Measurements from ENCODE around the gene RNASEH2C. TPM values are rescaled to one million over a fixed set of nuclear protein-coding genes. Genes with fewer than 3 reads are reported as not detected.
"Not testable (repeated sequence)": the region's sequence is repeated elsewhere in the genome, so short reads cannot be mapped to it uniquely, and the experiment has no call there.

Gene RNASEH2C
- polyA plus RNA-seq, 1 experiment = 14.2 TPM

DNA sequence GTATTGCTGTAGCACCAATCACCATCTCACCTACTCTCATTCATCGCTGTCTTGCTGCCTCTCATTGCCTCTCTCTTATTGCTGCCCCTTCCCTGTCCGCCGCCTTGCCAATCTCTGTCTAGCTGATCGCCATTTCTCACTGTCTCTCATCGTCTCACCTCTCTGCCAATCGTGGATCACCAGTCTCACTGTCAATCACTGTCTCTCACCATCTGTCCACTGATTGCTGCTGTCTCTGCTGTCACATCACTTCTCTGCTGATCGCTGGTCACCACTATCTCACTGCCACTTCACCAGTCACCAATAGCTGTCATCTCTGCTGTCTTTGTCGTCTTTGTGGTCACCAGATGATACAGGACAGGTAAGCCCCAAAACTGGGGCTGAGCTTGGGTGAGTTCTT lies 20.6 kb upstream of the RNASEH2C start:
- ChIA-PET CTCF (interaction anchor here (1.1 kb wide), 1 partner anchor 29 kb away, joined by 3 read pairs; the partner anchor contains the start of gene KAT5), POLR2A (no interaction called here)
- no peak overlapping the region for H3K4me3 ChIP-seq (ENCODE audit: low read depth, low read length)
- H3K9me3 ChIP-seq (ENCODE audit: control insufficient read depth, insufficient read depth, low read length) = peaks cover 6% of the 10 kb centered on the region; the same call in 1 of the 2 replicates
- no peak for DNase-seq (ENCODE audit: low read depth, low spot score)
- H3K27ac ChIP-seq (ENCODE audit: low read depth, low read length) = no peak overlapping the region
- TF ChIP-seq, protein P1, sequence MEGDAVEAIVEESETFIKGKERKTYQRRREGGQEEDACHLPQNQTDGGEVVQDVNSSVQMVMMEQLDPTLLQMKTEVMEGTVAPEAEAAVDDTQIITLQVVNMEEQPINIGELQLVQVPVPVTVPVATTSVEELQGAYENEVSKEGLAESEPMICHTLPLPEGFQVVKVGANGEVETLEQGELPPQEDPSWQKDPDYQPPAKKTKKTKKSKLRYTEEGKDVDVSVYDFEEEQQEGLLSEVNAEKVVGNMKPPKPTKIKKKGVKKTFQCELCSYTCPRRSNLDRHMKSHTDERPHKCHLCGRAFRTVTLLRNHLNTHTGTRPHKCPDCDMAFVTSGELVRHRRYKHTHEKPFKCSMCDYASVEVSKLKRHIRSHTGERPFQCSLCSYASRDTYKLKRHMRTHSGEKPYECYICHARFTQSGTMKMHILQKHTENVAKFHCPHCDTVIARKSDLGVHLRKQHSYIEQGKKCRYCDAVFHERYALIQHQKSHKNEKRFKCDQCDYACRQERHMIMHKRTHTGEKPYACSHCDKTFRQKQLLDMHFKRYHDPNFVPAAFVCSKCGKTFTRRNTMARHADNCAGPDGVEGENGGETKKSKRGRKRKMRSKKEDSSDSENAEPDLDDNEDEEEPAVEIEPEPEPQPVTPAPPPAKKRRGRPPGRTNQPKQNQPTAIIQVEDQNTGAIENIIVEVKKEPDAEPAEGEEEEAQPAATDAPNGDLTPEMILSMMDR (IDR thresholded peaks at IDR 0.05; ENCODE audit: low read depth, low read length) = no peak
- H3K27me3 ChIP-seq (ENCODE audit: control insufficient read depth, insufficient read depth, low read length) = peaks cover 10% of the 10 kb centered on the region

DNA sequence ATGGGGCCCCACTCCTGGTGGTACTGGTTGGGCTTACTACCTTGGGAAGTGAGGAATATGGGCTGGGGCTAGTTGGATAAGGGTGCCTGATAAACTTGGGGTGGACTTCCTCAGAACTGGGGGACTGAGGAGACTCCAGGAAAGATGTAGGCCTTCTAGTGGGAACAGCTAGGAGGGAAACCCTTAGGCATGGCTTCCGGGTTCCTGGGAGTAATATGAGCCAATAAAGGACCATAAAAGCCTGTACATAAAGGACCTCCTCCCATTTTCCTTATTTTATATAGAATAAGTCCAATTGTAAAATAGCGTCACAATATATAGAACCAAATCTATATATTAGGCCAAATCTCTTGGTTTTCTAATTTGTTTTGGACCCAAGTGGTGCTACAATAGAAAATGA lies 18.4 kb upstream of the RNASEH2C start:
- TF ChIP-seq, protein P1 (IDR thresholded peaks at IDR 0.05; ENCODE audit: low read depth, low read length) = no peak
- peaks cover 10% of the 10 kb centered on the region for H3K27me3 ChIP-seq (ENCODE audit: control insufficient read depth, insufficient read depth, low read length)
- no peak overlapping the region for H3K27ac ChIP-seq (ENCODE audit: low read depth, low read length)
- H3K4me3 ChIP-seq (ENCODE audit: low read depth, low read length) = no peak overlapping the region
- DNase-seq (ENCODE audit: low read depth, low spot score) = no peak
- H3K9me3 ChIP-seq (ENCODE audit: control insufficient read depth, insufficient read depth, low read length) = no peaks in the 10 kb centered on the region
- POLR2A ChIA-PET = no interaction called here
- CTCF ChIA-PET = no interaction called here

DNA sequence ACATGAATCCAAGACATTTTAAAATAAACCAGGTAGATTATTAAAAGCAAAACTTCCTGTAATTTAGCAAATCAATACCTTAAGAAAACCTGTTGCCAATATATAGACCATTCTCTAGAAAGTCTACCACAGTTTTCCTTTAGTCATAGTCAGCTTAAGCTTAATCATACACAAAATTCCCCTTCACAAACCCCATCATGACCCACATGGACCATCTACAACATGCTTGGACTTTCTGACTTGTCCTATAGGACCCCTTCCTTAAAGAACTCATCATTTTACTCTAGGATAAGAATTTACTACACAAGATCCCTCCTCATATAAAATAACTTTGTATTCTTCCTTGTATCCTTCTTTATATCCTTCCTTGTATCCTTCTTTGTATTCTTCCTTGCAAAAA lies 16.2 kb upstream of the RNASEH2C start:
- ChIA-PET POLR2A (no interaction called here), CTCF (no interaction called here)
- TF ChIP-seq, protein P1 (IDR thresholded peaks at IDR 0.05; ENCODE audit: low read depth, low read length) = no peak
- Histone ChIP-seq H3K9me3 (ENCODE audit: control insufficient read depth, insufficient read depth, low read length) (no peaks in the 10 kb centered on the region; the same call in 1 of the 2 replicates), H3K27me3 (ENCODE audit: control insufficient read depth, insufficient read depth, low read length) (peaks cover 10% of the 10 kb centered on the region), H3K27ac (ENCODE audit: low read depth, low read length) (no peak overlapping the region), H3K4me3 (ENCODE audit: low read depth, low read length) (no peak overlapping the region)
- no peak for DNase-seq (ENCODE audit: low read depth, low spot score)

DNA sequence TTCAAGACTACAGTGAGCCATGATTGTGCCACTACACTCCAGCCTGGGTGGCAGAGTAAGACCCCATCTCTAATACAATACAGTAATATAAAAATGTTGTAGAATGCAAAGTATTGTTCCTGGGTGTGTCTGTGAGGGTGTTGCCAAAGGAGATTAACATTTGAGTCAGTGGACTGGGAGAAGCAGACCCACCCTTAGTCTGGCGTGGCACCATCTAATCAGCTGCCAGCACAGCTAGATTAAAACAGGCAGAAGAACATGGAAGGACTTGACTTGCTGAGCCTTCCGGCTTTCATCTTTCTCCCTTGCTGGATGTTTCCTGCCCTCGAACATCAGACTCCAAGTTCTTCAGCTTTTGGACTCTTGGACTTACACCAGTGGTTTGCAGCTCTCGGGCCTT lies 14.5 kb upstream of the RNASEH2C start:
- POLR2A ChIA-PET; CTCF ChIA-PET; H3K4me3 ChIP-seq (ENCODE audit: low read depth, low read length): not testable (repeated sequence)

DNA sequence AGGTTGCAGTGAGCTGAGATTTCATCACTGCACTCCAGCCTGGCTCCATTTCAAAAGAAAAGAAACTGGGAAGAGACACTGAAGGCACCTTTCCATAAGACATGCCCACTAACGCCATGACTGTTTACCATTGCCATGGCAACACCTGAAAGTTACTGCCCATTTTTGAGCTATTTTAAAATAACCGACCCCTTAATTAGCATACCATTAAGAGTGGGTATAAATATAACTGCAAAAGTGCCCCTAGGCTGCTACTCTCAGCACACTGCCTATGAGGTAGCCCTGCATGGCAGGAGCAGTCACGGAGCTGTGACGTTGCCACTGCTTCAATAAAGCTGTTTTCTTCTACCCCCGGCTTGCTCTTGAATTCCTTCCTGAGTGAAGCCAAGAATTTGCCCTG lies 9.9 kb upstream of the RNASEH2C start:
- POLR2A ChIA-PET = interaction anchor here (0.6 kb wide), 1 partner anchor 18 kb away, joined by 3 read pairs; the partner anchor contains the start of gene KAT5
- Histone ChIP-seq H3K4me3 (ENCODE audit: low read depth, low read length) (no peak overlapping the region), H3K27me3 (ENCODE audit: control insufficient read depth, insufficient read depth, low read length) (peaks cover 10% of the 10 kb centered on the region), H3K9me3 (ENCODE audit: control insufficient read depth, insufficient read depth, low read length) (no peaks in the 10 kb centered on the region; the same call in 1 of the 2 replicates), H3K27ac (ENCODE audit: low read depth, low read length) (no peak overlapping the region)
- CTCF ChIA-PET = no interaction called here
- TF ChIP-seq, protein P1 (IDR thresholded peaks at IDR 0.05; ENCODE audit: low read depth, low read length) = no peak
- no peak for DNase-seq (ENCODE audit: low read depth, low spot score)

More for the DNA sequence above, 14.5 kb upstream of the RNASEH2C start:
- DNase-seq (ENCODE audit: low read depth, low spot score); H3K9me3 ChIP-seq (ENCODE audit: control insufficient read depth, insufficient read depth, low read length); H3K27me3 ChIP-seq (ENCODE audit: control insufficient read depth, insufficient read depth, low read length); H3K27ac ChIP-seq (ENCODE audit: low read depth, low read length): not testable (repeated sequence)
